ENCODE data around the gene SPEN. TPM values are rescaled to one million over a fixed set of nuclear protein-coding genes. Genes with fewer than 3 reads are reported as not detected.
"Not testable (repeated sequence)": the region's sequence is repeated elsewhere in the genome, so short reads cannot be mapped to it uniquely, and the experiment has no call there.

The SPEN gene
- total RNA-seq, 1 donor from 2014 or later = 20.8 TPM

GRCh38 chr1:15835741-15836510 is 11.6 kb upstream of the SPEN start:
- Histone ChIP-seq H3K9me3 (replicated peaks) (no peaks in the 10 kb centered on the region), H3K4me3 (peak overlapping the region; percentile 78), H3K4me1 (peaks cover 37% of the 10 kb centered on the region), H3K27ac (replicated peaks) (peak overlapping the region; percentile 97), H3K36me3 (no peaks in the 10 kb centered on the region), H3K27me3 (ENCODE audit: low read depth) (no peaks in the 10 kb centered on the region)
- DNase-seq = peak; percentile 100
- TF ChIP-seq CTCF (IDR thresholded peaks at IDR 0.05; ENCODE audit: borderline replicate concordance) = no peak
- intact Hi-C loops (cut with micrococcal nuclease) = no loop called here

- intact Hi-C loops (cut with micrococcal nuclease); H3K9me3 ChIP-seq (replicated peaks); H3K27me3 ChIP-seq (ENCODE audit: low read depth); DNase-seq; H3K36me3 ChIP-seq: not testable (repeated sequence)
- Histone ChIP-seq H3K27ac (replicated peaks) (peak overlapping the region; percentile 97), H3K4me3 (peak overlapping the region; percentile 78), H3K4me1 (peaks cover 35% of the 10 kb centered on the region)
These were observed 11.1 kb upstream of the SPEN start for GRCh38 chr1:15836511-15836771.

GRCh38 chr1:15836772-15837669 is 10.5 kb upstream of the SPEN start:
- H3K27me3 ChIP-seq (ENCODE audit: low read depth) = no peaks in the 10 kb centered on the region
- peak overlapping the region; percentile 97 for H3K27ac ChIP-seq (replicated peaks)
- intact Hi-C loops (cut with micrococcal nuclease) = no loop called here
- no peaks in the 10 kb centered on the region for H3K36me3 ChIP-seq
- TF ChIP-seq CTCF (IDR thresholded peaks at IDR 0.05; ENCODE audit: borderline replicate concordance) = no peak
- H3K4me3 ChIP-seq = peak overlapping the region; percentile 78
- peak; percentile 54 for DNase-seq
- no peaks in the 10 kb centered on the region for H3K9me3 ChIP-seq (replicated peaks)
- peaks cover 35% of the 10 kb centered on the region for H3K4me1 ChIP-seq

- no peaks in the 10 kb centered on the region for H3K9me3 ChIP-seq (replicated peaks)
- H3K27me3 ChIP-seq (ENCODE audit: low read depth) = no peaks in the 10 kb centered on the region
- H3K4me3 ChIP-seq = no peak overlapping the region
- no peak for DNase-seq
- no peaks in the 10 kb centered on the region for H3K36me3 ChIP-seq
- peak overlapping the region; percentile 97 for H3K27ac ChIP-seq (replicated peaks)
- intact Hi-C loops (cut with micrococcal nuclease) = no loop called here
- peaks cover 26% of the 10 kb centered on the region for H3K4me1 ChIP-seq
- no peak for TF ChIP-seq CTCF (IDR thresholded peaks at IDR 0.05; ENCODE audit: borderline replicate concordance)
These were observed 9.6 kb upstream of the SPEN start for GRCh38 chr1:15837931-15838330.

GRCh38 chr1:15838721-15839120 is 8.8 kb upstream of the SPEN start:
- H3K9me3 ChIP-seq (replicated peaks) = no peaks in the 10 kb centered on the region
- TF ChIP-seq CTCF (IDR thresholded peaks at IDR 0.05; ENCODE audit: borderline replicate concordance) = no peak

More at GRCh38 chr1:15838721-15839120, 8.8 kb upstream of the SPEN start:
- intact Hi-C loops (cut with micrococcal nuclease) = no loop called here
- Histone ChIP-seq H3K27me3 (ENCODE audit: low read depth) (no peaks in the 10 kb centered on the region), H3K36me3 (no peaks in the 10 kb centered on the region), H3K4me3 (no peak overlapping the region), H3K4me1 (peaks cover 20% of the 10 kb centered on the region), H3K27ac (replicated peaks) (no peak overlapping the region)
- no peak for DNase-seq

Measured in left ventricle myocardium inferior (tissue), 1 donor.